OCI-M2 (cell line): ENCODE measurements around the gene ITGB4.
A peak's percentile ranks its signal among the peaks of the same experiment; 100 is the strongest.

Experiments used
- DNase-seq: peaks from one replicate; lab custom pipeline; 2025; ENCODE audit not compliant: unreplicated experiment; lab: John Stamatoyannopoulos, UW

Gene ITGB4

DNA sequence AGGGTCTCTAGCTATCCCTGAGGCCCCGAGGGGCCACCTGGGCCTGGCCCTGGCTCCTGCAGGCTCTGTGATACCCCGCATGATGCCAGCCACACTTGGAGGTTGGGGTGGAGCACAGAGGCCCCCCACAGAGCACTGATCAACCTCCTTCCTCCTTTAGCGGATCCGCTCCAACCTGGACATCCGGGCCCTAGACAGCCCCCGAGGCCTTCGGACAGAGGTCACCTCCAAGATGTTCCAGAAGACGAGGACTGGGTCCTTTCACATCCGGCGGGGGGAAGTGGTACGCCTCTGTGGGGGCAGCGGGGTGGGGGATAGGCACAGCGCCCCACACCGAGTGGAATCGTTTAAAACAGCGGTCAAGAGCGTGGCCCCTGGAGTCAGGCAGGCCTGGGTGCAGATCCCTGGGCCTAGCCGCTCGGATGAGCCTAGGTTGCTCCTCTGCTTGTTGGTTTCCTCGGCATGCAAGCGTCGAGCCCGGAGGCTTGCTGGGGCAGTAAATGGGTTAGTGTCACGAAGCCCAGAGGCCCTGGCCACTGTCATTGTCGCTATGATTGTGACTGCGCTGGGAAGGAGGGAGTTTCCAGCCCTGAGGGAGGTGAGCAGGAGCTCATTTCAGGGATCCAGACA, 9.9 kb downstream of the ITGB4 start:
- no peak for DNase-seq

DNA sequence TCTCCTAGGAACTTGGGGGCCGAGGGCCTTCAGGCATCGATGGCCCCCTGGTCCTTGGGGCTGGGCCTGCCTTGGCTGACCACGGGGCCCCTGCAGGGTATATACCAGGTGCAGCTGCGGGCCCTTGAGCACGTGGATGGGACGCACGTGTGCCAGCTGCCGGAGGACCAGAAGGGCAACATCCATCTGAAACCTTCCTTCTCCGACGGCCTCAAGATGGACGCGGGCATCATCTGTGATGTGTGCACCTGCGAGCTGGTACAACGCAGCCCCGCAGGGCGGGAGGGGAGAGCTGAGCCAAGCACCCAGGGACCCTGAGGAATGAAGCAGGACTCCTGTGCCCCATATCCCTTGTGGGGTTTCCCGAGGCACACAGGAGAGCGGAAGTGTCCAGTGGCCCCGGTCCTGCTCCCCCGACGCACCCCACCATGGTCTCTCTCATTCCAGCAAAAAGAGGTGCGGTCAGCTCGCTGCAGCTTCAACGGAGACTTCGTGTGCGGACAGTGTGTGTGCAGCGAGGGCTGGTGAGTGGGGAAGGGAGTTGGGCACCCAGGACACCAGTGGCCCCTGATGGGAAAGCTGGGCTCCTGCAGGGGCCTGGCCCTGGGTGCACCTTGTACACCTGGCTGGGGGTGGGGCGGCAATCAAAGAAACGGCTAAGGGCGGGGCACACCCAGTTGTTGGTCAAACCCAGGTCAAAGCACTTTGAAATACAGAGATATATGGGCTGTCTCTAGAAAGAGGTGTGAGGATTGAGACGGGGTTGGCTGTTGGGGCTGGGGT, 10.6 kb downstream of the ITGB4 start:
- DNase-seq: no peak

DNA sequence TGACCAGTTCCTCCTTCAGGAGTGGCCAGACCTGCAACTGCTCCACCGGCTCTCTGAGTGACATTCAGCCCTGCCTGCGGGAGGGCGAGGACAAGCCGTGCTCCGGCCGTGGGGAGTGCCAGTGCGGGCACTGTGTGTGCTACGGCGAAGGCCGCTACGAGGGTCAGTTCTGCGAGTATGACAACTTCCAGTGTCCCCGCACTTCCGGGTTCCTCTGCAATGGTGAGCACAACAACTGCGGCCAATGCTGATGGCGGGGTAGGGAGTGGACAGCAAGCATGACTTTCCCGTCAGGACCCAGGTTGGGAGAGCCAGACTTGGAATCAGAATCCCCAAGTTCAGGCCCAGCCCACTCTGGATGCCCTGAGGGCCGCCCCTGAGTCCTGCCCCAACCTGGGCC, 12.2 kb downstream of the ITGB4 start:
- DNase-seq: no peak

DNA sequence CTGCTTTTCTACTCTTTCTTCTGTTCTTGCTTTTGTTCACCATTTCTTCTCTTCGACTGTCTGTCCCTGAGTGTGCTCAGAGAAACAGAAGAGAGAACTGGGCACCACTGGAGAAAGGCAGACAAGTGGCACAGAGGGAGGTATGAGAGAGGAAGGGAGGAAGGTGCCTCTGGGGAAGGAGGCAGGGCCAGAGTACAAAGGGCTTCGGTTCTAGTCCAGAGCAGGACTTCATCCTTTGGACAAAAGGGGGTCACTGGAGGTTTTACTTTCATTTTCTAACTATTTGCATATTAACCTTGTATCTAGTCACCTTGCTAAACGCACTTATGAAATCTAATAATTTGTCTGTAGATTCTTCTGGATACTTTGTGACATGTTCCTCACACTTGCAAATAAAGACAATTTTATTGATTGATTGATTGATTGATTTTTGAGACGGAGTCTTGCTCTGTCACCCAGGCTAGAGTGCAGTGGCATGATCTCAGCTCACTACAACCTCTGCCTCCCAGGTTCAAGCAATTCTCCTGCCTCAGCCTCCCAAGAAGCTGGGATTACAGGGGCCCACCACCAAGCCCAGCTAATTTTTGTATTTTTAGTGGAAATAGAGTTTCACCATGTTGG, 13.5 kb downstream of the ITGB4 start:
- no peak for DNase-seq

DNA sequence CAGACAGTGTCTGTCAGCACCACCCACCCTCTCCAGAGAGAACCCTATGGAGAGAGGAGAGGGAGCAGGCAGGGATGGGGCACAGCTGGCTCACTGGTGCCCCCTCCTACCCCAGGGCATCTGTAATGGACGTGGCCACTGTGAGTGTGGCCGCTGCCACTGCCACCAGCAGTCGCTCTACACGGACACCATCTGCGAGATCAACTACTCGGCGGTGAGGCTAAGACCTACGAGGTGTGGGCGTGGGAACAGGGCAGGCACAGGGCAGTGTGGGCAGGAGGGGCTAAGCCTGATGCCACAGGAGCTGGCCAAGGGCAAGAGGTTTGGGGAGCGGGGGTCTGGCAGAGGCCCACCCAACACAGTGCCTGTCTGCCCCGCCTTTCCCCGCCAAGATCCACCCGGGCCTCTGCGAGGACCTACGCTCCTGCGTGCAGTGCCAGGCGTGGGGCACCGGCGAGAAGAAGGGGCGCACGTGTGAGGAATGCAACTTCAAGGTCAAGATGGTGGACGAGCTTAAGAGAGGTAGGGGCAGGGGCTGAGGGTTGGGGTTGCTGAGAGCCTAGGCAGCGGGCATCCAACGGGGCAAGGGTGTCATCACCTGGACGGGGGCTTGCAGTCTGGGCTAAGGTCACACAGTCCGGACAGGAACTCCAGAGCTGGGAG, 15.0 kb downstream of the ITGB4 start:
- DNase-seq: no peak

DNA sequence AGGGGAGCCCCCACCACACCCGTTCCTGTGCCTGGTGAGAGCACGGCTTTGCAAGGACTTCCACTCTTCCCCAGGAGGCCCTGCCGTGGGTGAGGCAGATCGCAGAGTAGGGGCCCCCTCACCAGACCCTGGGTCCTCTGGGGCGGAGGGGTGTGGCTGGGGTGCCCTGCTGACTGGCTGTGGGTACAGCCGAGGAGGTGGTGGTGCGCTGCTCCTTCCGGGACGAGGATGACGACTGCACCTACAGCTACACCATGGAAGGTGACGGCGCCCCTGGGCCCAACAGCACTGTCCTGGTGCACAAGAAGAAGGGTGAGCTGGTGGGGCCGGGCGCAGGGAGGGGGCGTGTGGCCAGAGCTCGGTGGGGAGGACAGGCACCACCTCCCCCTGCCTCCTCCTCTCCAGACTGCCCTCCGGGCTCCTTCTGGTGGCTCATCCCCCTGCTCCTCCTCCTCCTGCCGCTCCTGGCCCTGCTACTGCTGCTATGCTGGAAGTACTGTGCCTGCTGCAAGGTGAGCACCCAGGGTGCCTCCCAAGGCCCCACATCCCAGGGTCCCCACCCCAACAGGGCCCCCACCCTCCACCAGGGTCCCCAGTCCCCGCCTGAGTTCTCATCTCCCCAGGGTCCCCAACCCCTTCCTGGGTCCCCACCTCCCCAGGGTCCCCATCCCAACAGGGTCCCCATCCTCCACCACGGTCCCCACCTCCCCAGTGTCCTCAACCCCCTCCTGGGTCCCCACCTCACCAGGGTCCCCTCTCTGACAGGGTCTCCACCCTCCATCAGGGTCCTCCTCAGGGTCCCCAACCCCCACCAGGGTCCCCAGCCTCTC, 16.1 kb downstream of the ITGB4 start:
- no peak for DNase-seq

DNA sequence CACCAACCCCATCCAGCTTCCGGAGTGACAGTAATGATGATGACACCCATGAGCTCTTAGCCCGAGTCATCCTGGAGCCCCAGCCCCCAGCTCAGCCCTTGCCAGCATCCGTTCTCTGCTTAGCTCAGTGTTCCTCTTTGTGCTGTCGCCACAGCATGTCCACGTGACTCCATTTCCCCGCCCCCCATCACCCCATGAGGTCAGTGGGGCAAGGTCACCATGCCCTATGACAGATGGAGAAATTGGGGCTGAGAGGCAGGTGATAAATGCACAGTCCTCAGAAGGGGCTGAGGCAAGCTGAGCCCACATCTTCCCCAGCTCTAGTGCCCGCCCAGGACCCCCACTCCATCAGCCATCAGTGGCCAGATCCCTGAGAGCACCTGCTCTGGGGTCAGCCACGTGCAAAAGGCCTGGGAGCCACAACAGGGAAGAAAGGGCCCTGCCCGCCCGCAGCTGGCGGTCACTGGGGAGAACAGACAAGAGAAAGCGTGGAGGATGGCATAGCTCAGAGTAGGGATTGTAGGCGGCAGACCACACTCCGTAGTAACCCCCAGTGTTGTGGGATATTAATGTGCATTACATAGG, 17.1 kb downstream of the ITGB4 start:
- DNase-seq: no peak

DNA sequence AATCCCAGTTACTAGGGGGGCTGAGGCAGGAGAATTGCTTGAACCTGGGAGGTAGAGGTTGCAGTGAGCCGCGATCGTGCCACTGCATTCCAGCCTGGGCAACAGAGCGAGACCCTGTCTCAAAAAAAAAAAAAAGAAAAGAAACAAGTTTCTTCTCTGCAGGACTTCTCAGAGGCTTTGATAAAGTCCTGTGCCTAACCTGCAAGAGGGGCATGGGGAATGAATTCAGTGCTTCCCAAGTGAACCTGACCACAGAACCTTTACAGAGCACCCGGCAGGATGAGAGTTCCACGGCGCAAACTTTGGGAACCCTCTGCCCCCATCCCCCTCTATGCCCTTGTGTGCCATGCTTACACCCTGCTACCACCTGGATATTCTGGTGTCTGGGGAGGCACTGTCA, 17.9 kb downstream of the ITGB4 start:
- no peak for DNase-seq

DNA sequence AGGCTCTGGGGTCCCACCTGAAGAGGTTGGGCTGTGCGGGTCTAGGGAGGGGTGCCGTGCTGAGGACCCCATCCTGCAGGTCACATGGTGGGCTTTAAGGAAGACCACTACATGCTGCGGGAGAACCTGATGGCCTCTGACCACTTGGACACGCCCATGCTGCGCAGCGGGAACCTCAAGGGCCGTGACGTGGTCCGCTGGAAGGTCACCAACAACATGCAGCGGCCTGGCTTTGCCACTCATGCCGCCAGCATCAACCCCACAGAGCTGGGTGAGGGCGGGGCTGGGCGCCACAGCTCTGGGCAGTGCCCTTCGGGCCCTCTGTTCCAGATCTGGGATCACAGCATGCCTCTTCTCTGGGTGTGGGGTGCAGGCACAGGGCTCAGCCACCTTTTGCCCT, 18.5 kb downstream of the ITGB4 start:
- DNase-seq: no peak

DNA sequence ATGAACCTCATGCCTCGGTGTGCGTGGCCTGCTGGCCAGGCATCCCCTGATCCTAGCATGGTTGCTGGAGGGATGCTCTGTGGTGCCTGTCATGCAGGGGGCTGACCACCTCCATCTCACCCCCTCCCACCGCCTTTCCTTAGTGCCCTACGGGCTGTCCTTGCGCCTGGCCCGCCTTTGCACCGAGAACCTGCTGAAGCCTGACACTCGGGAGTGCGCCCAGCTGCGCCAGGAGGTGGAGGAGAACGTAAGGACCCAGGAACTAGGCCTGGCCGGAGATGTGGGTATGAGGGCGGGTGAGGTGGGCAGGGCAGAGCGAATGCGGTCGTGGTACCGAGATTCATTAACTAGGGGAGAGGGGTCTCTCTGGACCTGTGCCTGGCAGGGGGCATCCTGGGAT, 19.0 kb downstream of the ITGB4 start:
- DNase-seq: no peak

DNA sequence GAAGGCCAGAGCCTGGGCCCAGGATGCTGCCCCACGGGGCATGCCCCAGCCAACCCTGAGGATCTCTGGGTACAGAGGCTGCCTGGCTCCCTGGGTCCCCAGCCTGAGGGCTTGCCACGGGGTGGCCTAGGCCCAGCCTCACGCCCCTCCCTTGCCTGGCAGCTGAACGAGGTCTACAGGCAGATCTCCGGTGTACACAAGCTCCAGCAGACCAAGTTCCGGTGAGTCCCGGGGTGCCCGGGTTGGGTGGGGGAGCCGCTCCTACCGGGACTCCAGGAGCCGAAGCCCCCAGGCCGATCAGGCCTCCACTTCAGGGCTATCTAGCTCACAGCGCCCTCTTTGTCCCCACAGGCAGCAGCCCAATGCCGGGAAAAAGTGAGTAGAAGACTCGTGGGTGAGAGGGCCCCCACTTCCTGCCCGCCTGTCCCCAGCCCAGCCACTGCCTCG, 19.4 kb downstream of the ITGB4 start:
- DNase-seq: no peak

DNA sequence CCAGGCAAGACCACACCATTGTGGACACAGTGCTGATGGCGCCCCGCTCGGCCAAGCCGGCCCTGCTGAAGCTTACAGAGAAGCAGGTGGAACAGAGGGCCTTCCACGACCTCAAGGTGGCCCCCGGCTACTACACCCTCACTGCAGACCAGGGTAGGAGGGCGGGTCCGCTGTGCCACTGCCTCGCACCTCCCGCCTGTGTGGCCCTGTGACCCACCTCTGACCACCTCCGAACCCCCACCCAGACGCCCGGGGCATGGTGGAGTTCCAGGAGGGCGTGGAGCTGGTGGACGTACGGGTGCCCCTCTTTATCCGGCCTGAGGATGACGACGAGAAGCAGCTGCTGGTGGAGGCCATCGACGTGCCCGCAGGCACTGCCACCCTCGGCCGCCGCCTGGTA, 21.1 kb downstream of the ITGB4 start:
- no peak for DNase-seq

DNA sequence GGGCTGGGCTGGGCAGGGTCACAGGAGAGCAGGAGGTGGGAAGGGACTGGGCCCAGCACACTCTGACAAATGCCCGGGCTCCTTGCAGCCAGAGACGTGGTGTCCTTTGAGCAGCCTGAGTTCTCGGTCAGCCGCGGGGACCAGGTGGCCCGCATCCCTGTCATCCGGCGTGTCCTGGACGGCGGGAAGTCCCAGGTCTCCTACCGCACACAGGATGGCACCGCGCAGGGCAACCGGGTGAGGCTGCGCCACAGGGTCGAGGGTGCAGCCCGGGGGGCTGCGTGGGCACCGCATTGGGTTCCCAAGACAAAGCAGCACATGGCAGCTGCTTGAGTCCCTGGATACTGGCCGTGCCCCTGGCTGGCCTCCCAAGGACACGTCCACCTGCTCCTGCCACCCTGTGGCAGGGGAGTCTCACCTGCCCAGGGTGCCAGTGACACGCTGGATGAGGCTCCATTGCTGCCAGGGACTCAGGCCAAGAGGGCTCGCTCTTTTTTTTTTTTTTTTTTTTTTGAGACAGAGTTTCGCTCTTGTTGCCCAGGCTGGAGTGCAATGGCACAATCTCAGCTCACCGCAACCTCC, 22.5 kb downstream of the ITGB4 start:
- DNase-seq: no peak

DNA sequence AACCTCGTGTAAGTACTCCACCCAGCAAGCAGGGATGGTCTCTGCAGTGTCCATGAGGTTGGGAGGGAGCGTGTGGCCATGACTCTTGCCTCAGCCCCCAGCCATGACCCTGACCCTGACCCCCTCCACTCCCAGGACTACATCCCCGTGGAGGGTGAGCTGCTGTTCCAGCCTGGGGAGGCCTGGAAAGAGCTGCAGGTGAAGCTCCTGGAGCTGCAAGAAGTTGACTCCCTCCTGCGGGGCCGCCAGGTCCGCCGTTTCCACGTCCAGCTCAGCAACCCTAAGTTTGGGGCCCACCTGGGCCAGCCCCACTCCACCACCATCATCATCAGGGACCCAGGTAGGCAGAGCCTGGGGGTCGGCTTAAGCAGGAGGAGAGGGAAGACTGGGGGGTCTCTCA, 27.4 kb downstream of the ITGB4 start:
- no peak for DNase-seq

DNA sequence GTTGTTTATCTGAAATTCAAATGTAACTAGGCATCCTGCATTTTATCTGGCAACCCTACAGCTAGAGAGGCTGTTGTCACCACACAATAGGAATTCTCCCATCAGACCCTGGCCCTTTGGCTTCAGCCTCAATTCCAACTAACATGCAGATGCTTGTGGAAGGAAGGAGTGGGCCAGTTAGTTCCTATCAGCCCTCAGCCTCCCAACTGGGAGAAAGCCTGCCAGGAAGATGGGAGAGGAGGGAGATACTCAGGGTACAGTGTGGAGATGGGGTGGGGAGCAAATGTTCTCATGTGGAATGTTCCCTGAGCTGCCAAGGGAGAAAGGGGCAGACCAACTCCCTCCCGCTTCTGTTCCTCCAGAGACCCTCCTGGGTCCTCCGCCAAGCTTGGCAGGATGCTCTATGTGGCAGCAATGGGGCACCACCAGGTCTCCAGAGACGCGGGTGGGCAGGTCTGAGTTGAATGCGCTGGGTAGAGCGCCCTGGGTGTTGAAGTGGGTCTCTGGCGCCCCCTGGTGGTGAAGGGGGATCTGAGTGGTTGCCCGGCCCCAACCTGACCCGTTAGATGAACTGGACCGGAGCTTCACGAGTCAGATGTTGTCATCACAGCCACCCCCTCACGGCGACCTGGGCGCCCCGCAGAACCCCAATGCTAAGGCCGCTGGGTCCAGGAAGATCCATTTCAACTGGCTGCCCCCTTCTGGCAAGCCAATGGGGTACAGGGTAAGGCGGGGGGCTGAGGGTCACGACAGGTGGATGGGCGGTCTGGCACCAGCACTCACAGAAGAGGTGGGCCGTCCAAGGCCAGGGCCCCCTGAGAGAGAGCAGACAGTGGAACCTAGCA, 28.5 kb downstream of the ITGB4 start:
- peak; percentile 26 for DNase-seq

DNA sequence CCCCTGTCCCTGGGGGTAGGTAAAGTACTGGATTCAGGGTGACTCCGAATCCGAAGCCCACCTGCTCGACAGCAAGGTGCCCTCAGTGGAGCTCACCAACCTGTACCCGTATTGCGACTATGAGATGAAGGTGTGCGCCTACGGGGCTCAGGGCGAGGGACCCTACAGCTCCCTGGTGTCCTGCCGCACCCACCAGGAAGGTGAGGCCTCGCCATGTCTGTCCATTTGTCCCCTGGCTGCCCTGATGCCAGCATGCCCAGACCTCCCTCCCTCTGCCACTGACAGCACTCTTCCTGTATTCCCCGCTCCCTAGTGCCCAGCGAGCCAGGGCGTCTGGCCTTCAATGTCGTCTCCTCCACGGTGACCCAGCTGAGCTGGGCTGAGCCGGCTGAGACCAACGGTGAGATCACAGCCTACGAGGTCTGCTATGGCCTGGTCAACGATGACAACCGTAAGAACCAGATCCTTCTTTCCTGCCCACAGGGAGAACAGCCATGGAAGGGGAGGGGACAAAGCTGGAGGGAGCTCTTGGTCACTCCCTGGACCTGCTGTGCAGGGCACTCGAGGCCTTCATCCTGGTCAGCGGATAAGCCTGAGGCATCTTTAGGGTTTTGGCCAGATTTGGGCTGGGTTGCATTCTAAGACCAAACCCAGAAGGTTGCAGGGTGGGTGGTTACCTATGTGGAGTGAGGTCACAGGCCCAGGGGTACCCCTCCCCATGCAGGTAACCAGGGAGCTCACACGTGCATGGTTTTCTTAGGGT, 29.6 kb downstream of the ITGB4 start:
- no peak for DNase-seq

DNA sequence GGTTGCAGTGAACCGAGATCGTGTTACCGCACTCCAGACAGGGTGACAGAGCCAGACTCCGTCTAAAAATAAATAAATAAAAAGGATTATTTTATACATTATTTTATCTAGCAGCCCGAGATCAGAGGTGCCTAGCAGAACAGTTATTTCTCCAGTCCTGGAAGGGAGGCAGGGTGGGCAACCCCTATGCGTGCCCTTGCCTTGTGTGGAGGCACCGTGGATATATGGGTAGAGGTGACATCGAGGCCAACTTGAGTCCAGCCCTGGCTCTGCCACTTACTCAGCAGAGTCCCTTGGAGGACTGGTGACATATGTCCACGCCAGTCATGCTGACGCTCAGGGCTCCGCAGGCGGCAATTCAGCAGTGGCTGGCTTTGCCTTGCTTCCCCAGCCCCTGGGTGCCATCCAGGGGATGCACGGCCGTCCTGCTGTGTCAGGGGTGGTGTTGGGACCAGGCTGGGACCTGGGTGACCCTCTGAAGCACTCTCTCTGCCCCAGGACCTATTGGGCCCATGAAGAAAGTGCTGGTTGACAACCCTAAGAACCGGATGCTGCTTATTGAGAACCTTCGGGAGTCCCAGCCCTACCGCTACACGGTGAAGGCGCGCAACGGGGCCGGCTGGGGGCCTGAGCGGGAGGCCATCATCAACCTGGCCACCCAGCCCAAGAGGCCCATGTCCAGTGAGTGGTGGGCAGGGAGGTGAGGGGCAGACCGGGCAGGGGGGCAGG, 30.6 kb downstream of the ITGB4 start:
- no peak for DNase-seq

DNA sequence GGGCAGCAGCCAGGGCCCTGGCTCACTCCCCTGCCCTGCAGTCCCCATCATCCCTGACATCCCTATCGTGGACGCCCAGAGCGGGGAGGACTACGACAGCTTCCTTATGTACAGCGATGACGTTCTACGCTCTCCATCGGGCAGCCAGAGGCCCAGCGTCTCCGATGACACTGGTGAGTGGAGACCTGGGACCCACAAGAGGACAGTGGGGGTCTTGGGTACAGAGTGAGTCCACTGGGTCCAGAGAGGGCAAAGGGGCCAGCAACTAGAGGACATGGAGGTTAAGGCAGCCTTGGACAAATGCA, 31.1 kb downstream of the ITGB4 start:
- DNase-seq: no peak
